Thoracic aorta (tissue), 2 donors: ENCODE measurements around the gene SECISBP2. TPM values are rescaled to one million over a fixed set of nuclear protein-coding genes. Genes with fewer than 3 reads are reported as not detected.

Experiments
- ATAC-seq: fragments of 150-250 bp; one replicate; pipeline ENCODE4 v1.8.0; 2017; ENCODE audit warnings: low read depth; ENCODE audit not compliant: insufficient number of reproducible peaks, low FRiP score
- DNase-seq: peaks from one replicate; pipeline ENCODE4 v3.0.0-alpha.2; 2020; ENCODE audit warnings: low spot score
- H3K27ac ChIP-seq, 2 donors: fragments of 200-600 bp; sonication (generic); 1 replicate in 1 of 2; 2 replicates in 1 of 2; pipeline ENCODE4 v1.5.1; 2016; ENCODE audit warnings: mild to moderate bottlenecking in 2 of 2, moderate library complexity in 2 of 2
- H3K27me3 ChIP-seq: fragments of 200-600 bp; sonication (generic); replicated peaks from 2 replicates; pipeline ENCODE4 v1.6.0; 2016; ENCODE audit warnings: mild to moderate bottlenecking; ENCODE audit not compliant: insufficient read depth
- H3K36me3 ChIP-seq: fragments of 200-600 bp; sonication (generic); one replicate; pipeline ENCODE4 v1.5.1; 2016
- H3K4me1 ChIP-seq, 2 donors: fragments of 200-600 bp; sonication (generic); 1 replicate in 1 of 2; 2 replicates in 1 of 2; pipeline versions ENCODE4 v1.5.1 to v1.6.0; 2016; ENCODE audit warnings: low read depth in 2 of 2, mild to moderate bottlenecking in 1 of 2; ENCODE audit not compliant: control insufficient read depth in 1 of 2
- H3K4me3 ChIP-seq: fragments of 200-600 bp; sonication (generic); 2 replicates; pipeline ENCODE4 v1.5.1; 2016; ENCODE audit warnings: mild to moderate bottlenecking
- H3K9me3 ChIP-seq: fragments of 200-600 bp; sonication (generic); 2 replicates; pipeline ENCODE4 v1.5.1; 2016
- CTCF ChIP-seq: fragments of 200-600 bp; sonication (generic); IDR thresholded peaks from one replicate; pipeline ENCODE4 v1.5.1; 2019; ENCODE audit warnings: antibody characterized with exemption
- total RNA-seq, 2 donors: library from RNA; depleted of rRNA; stranded (reverse); fragments of >200 nt; gene quantifications; one replicate each; pipeline versions ENCODE4 v1.1.0 to v1.2.3, GENCODE V29; 2016

SECISBP2 gene
- total RNA-seq, 2 donors from 2014 or later = 37.2 to 91.5 TPM

DNA sequence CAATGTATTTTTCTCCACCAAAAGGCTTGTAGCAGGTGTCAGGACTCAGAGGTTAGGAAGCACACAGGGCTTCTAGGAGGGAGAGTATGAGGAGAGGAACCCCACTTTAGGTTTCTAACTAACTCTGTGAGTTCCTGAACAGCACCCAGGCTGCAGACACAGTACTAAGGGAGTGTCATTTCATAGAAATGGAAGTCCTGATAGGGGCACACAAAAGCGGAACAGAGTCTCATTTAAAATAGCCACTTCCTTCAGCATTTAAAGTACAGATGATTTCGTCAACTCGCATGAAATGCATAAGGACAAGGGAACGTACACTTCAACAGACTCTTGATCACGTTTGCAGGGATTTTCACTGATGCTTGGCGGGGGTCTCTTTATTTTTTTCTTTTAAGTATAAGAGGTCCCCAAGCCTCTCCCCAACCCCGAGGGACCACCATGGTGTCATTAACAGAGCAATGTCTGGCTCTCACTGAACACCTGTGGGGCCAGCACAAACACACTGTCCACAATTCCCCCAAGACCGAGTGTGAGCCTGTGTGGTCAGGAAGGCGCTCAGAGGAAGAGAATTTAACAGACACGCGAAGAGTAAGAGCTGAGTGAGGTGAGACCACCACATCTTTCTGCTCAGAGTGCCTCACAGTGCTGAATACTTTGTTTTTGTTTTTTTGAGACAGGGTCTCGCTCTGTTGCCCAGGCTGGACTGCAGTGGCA lies 82.3 kb downstream of the SECISBP2 start:
- Histone ChIP-seq H3K27me3 (no peaks in the 10 kb centered on the region), H3K9me3 (no peaks in the 10 kb centered on the region), H3K4me3 (no peak overlapping the region), H3K4me1 (no peaks in the 10 kb centered on the region), H3K36me3 (peaks cover 10% of the 10 kb centered on the region), H3K27ac (no peak overlapping the region)
- no peak for DNase-seq
- TF ChIP-seq CTCF = no peak
- no peak for ATAC-seq

GRCh38 chr9:89402695-89403427 lies 84.6 kb downstream of the SECISBP2 start:
- peaks cover 10% of the 10 kb centered on the region for H3K36me3 ChIP-seq
- no peaks in the 10 kb centered on the region for H3K27me3 ChIP-seq
- H3K9me3 ChIP-seq = peaks cover 5% of the 10 kb centered on the region
- H3K27ac ChIP-seq = no peak overlapping the region
- TF ChIP-seq CTCF = no peak
- H3K4me3 ChIP-seq = no peak overlapping the region
- ATAC-seq = no peak
- DNase-seq = no peak
- H3K4me1 ChIP-seq = no peaks in the 10 kb centered on the region

DNA sequence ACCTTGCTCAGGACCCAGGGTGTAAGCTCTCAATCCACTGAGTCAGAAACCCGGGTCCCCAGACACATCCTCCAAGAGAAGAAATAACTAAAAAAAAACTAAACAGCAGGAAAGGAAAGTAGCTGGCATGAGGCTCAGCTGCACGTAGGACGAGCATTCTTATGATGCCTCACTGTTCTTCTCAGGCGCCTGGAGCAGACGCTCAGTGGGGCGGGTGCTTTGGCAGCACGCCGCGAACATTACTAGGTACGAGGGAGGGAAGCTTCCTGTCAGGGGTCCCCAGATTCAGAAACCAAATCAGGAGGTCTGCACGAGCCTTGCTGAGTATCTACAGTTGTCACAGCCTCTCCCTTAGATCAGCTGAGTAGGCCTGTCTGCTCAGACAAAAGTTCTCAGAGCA lies 85.8 kb downstream of the SECISBP2 start:
- Histone ChIP-seq H3K9me3 (peaks cover 5% of the 10 kb centered on the region), H3K27ac (no peak overlapping the region), H3K36me3 (peaks cover 7% of the 10 kb centered on the region), H3K27me3 (no peaks in the 10 kb centered on the region), H3K4me1 (no peaks in the 10 kb centered on the region), H3K4me3 (no peak overlapping the region)
- ATAC-seq (no peak), DNase-seq (no peak)
- TF ChIP-seq CTCF = no peak

GRCh38 chr9:89405826-89406225 lies 87.5 kb downstream of the SECISBP2 start:
- no peak for TF ChIP-seq CTCF
- no peaks in the 10 kb centered on the region for H3K4me1 ChIP-seq
- ATAC-seq (no peak), DNase-seq (no peak)
- no peak overlapping the region for H3K27ac ChIP-seq
- H3K9me3 ChIP-seq = peaks cover 5% of the 10 kb centered on the region
- peaks cover 6% of the 10 kb centered on the region for H3K36me3 ChIP-seq
- H3K27me3 ChIP-seq = no peaks in the 10 kb centered on the region
- peak overlapping the region; percentile 42 for H3K4me3 ChIP-seq

DNA sequence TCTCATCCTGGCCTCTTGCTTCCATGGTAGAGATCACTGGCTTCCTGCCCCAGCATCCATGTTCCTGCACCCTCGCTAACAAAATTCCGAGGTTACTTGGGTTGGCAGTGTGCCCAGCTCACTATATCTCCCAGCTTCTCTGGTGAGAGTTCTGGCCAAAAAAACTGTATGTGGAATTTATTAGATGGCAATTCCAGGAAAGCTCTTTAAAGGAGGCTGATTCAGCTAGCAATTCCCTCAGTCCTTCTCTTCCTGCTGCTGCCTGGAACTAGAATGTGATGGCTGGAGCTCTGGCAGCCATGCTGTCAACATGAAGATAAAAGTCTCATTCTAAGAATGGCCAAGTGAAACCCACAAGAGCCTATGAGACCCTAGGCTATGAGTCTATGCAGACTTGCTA lies 88.8 kb downstream of the SECISBP2 start:
- Histone ChIP-seq H3K27ac (no peak overlapping the region), H3K9me3 (peaks cover 5% of the 10 kb centered on the region), H3K4me3 (no peak overlapping the region), H3K4me1 (peaks cover 0 to 5% of the 10 kb centered on the region in 2 donors), H3K36me3 (peaks cover 6% of the 10 kb centered on the region), H3K27me3 (no peaks in the 10 kb centered on the region)
- ATAC-seq (no peak), DNase-seq (no peak)
- no peak for TF ChIP-seq CTCF
